ENCODE measurements around the gene LRIG1. TPM values are rescaled to one million over a fixed set of nuclear protein-coding genes. Genes with fewer than 3 reads are reported as not detected.

Gene LRIG1
- total RNA-seq, 1 experiment from 2014 or later: 5.3 TPM

DNA sequence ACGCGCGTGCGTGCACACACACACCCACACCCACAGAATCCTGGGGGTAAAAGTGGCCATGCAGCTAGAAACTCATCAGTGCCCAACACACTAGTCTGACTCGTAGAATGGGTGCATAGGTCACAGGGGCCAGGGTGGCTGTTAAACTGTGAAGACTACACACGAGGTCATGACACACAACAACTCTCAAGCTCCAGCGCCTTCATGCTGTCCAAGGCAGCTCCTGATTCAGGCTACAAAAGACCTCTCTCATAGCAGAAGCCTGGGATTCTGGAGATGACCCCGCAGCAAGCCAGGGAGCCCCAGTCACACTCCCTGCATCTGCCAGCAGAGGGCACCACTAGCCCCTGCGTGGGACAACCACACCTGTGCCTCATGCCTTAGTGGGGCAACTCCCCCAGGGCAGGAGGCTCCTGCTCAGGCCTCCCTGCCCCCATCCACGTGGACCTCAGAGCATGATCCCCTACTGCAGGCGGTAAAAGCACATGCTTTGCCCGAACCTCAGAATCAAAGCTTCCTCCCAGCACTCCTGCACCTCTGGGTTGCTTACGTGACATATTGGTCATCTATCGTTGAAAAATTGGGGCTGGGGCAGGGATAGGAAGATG, 93.1 kb downstream of the LRIG1 start:
- BruUV-seq (replicated peaks): no TSS peak
- in situ Hi-C loops (cut with HindIII; ENCODE audit: low pct_unique_long_range_greater_than_20kb, low sequenced_read_pairs): no loop called here
- TF ChIP-seq, protein P1, sequence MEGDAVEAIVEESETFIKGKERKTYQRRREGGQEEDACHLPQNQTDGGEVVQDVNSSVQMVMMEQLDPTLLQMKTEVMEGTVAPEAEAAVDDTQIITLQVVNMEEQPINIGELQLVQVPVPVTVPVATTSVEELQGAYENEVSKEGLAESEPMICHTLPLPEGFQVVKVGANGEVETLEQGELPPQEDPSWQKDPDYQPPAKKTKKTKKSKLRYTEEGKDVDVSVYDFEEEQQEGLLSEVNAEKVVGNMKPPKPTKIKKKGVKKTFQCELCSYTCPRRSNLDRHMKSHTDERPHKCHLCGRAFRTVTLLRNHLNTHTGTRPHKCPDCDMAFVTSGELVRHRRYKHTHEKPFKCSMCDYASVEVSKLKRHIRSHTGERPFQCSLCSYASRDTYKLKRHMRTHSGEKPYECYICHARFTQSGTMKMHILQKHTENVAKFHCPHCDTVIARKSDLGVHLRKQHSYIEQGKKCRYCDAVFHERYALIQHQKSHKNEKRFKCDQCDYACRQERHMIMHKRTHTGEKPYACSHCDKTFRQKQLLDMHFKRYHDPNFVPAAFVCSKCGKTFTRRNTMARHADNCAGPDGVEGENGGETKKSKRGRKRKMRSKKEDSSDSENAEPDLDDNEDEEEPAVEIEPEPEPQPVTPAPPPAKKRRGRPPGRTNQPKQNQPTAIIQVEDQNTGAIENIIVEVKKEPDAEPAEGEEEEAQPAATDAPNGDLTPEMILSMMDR (IDR thresholded peaks at IDR 0.05): peak; percentile 85
- no peak for TF ChIP-seq POLR2AphosphoS5 (IDR thresholded peaks at IDR 0.05; ENCODE audit: low read depth, low read length)
- TF ChIP-seq SIN3A (IDR thresholded peaks at IDR 0.05; ENCODE audit: borderline replicate concordance, insufficient read depth, low read depth, low read length): no peak
- no peak for TF ChIP-seq TCF7L2 (IDR thresholded peaks at IDR 0.05; ENCODE audit: low read depth, low read length)
- Histone ChIP-seq H3K27me3 (ENCODE audit: control insufficient read depth, insufficient read depth, low read length) (no peaks in the 10 kb centered on the region), H3K36me3 (ENCODE audit: control insufficient read depth, insufficient read depth, low read length) (no peaks in the 10 kb centered on the region), H3K4me3 (ENCODE audit: low read depth in 2 of 2, low read length in 2 of 2) (no peak overlapping the region), H3K27ac (ENCODE audit: low read length) (no peak overlapping the region), H3K4me1 (ENCODE audit: control insufficient read depth, insufficient read depth, low read length) (no peaks in the 10 kb centered on the region), H3K9me3 (ENCODE audit: control insufficient read depth, insufficient read depth, low read depth, low read length) (no peaks in the 10 kb centered on the region)
- ChIA-PET CTCF (no interaction called here), POLR2A (no interaction called here)
- intact Hi-C loops (cut with micrococcal nuclease; ENCODE audit: unreplicated experiment): loop anchor here (5.0 kb wide), 1 partner anchor 410 kb away; no protein-coding TSS in a partner anchor
- ATAC-seq: peak; percentile 89
- peak; percentile 24 for DNase-seq (ENCODE audit: low read depth, low spot score)

DNA sequence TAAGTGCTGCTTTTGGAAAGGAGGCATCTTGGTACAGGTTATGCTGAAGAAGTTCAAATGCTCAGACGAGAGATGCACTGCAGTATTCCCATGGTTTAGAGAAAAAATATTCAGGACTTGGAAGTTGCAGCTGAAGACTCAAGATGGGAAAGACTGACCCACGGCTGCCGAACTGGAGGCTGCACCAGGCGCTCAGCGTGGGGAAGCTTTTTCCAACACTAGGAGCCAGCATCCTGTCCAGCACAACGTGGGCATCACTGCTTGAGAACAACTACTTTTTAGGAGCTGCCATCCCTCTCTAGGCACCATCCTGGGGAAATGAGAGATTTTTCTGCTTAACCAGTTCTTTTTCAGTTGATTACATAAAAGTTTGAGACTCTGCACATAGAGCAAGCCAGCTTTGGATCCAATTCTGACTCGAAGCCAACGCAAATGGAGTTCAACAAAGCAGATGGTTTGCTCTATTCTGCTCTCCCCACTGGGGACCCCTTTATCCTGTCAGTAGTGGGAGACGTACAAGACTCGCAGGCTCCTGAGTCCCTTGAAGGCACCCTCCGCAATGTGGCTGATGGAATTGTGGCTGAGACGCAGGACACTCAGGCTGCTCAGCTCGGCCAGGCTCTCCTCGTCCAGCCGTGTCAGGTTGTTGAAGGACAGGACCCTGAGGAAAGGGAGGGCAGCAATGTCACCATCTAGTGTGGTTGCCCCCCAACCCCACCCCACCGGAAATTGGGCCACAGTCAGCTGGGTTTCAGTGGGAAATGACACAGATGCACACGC, 93.8 kb downstream of the LRIG1 start:
- Histone ChIP-seq H3K9me3 (ENCODE audit: control insufficient read depth, insufficient read depth, low read depth, low read length) (no peaks in the 10 kb centered on the region), H3K4me1 (ENCODE audit: control insufficient read depth, insufficient read depth, low read length) (no peaks in the 10 kb centered on the region), H3K27ac (ENCODE audit: low read length) (no peak overlapping the region), H3K36me3 (ENCODE audit: control insufficient read depth, insufficient read depth, low read length) (no peaks in the 10 kb centered on the region), H3K27me3 (ENCODE audit: control insufficient read depth, insufficient read depth, low read length) (no peaks in the 10 kb centered on the region), H3K4me3 (ENCODE audit: low read depth in 2 of 2, low read length in 2 of 2) (no peak overlapping the region)
- ATAC-seq (no peak), DNase-seq (ENCODE audit: low read depth, low spot score) (no peak)
- POLR2A ChIA-PET: no interaction called here
- CTCF ChIA-PET: no interaction called here
- no TSS peak for BruUV-seq (replicated peaks)
- intact Hi-C loops (cut with micrococcal nuclease; ENCODE audit: unreplicated experiment): loop anchor here (5.0 kb wide), 1 partner anchor 410 kb away; no protein-coding TSS in a partner anchor
- in situ Hi-C loops (cut with HindIII; ENCODE audit: low pct_unique_long_range_greater_than_20kb, low sequenced_read_pairs): no loop called here
- TF ChIP-seq SIN3A (IDR thresholded peaks at IDR 0.05; ENCODE audit: borderline replicate concordance, insufficient read depth, low read depth, low read length) (no peak), TCF7L2 (IDR thresholded peaks at IDR 0.05; ENCODE audit: low read depth, low read length) (no peak), POLR2AphosphoS5 (IDR thresholded peaks at IDR 0.05; ENCODE audit: low read depth, low read length) (no peak)
- TF ChIP-seq, protein P2, sequence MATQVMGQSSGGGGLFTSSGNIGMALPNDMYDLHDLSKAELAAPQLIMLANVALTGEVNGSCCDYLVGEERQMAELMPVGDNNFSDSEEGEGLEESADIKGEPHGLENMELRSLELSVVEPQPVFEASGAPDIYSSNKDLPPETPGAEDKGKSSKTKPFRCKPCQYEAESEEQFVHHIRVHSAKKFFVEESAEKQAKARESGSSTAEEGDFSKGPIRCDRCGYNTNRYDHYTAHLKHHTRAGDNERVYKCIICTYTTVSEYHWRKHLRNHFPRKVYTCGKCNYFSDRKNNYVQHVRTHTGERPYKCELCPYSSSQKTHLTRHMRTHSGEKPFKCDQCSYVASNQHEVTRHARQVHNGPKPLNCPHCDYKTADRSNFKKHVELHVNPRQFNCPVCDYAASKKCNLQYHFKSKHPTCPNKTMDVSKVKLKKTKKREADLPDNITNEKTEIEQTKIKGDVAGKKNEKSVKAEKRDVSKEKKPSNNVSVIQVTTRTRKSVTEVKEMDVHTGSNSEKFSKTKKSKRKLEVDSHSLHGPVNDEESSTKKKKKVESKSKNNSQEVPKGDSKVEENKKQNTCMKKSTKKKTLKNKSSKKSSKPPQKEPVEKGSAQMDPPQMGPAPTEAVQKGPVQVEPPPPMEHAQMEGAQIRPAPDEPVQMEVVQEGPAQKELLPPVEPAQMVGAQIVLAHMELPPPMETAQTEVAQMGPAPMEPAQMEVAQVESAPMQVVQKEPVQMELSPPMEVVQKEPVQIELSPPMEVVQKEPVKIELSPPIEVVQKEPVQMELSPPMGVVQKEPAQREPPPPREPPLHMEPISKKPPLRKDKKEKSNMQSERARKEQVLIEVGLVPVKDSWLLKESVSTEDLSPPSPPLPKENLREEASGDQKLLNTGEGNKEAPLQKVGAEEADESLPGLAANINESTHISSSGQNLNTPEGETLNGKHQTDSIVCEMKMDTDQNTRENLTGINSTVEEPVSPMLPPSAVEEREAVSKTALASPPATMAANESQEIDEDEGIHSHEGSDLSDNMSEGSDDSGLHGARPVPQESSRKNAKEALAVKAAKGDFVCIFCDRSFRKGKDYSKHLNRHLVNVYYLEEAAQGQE (IDR thresholded peaks at IDR 0.05; ENCODE audit: insufficient read depth in 1 of 2, low read depth in 2 of 2, low read length in 1 of 2): no peak
- TF ChIP-seq, protein P1 (IDR thresholded peaks at IDR 0.05): no peak

Data from Panc1 (cell line).